GM21381 (cell line): Measurements from ENCODE around the gene ADAMTS6.
"Not testable (repeated sequence)": the region's sequence is repeated elsewhere in the genome, so short reads cannot be mapped to it uniquely, and the experiment has no call there.

ENCODE experiments used
- ATAC-seq: cut with Tn5 transposase; IDR thresholded peaks from one replicate; pipeline ENCODE4 v1.9.1; 2021; ENCODE audit warnings: mild to moderate bottlenecking, moderate library complexity; ENCODE audit not compliant: unreplicated experiment

ADAMTS6 gene

GRCh38 chr5:65199993-65200675, 281.6 kb downstream of the ADAMTS6 start:
- no peak for ATAC-seq

DNA sequence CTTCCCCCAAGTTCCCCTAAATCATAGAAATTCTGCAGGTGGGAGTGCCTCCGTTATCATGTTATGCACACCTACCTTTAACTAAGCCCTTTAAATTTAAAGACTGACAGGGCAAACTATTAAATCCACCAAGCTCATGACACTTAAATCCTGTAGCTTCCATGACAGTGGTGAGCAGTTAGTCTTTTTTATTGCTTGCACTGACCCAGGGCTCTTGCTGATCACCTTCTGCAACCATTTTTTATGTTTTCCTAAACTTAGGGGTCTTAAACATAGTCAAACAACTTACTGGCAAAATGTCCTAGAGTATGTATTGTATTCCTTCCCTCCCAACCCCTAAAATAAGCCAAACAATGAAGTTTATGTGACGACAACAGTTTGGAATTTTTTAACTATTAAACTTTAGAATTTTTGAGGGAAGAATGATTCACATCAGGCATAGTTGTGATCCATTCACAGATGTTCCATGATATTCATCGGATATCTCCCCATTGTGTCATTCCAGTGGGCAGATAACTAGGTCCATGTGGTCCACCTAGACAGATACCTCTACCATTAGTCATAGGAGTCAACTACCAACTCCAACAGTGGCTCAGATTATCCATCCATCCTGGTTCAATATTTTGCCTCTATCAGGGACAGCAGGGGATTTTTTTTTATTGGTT, 283.1 kb downstream of the ADAMTS6 start:
- ATAC-seq = no peak

DNA sequence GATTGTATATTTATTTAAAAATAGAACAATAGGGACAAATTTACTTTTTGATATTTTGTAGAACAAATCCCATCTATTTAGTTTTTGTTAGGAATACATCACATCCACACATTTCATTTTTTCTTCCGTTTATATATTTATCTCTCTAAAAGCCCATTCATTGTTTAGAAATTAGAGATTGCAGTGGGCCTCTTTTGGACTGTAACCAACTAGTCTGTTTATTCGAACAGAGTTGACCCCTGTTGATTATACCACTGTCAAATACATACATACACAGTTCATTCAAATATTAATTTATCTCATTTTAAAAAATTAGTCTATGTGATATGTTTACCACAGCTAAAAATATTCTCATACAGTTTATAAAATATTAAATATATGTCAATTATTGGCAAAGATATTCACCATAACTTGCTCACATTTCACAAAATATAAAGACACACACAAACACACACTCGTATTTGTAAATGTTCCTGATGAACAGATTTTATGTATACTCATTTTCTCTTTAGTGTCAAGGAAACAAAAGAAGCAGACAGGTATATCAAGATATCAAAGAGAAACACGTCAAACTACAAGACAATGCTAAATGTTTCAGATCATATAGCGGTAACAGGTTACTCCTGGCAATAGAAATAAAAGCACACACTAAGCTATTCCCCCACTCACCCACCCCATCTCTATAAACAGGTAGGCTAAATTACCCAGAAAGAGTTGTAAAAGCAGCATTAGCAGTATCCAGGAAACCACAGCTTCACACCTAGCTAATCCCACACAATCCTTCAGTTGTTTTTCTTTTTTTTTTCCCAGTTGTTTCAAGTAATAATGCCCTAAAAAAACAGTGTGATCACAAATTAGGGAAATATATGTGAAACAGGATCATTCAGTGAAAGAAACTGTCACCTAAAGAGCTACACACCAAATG, 283.9 kb downstream of the ADAMTS6 start:
- no peak for ATAC-seq

GRCh38 chr5:65194871-65195270, 286.8 kb downstream of the ADAMTS6 start:
- ATAC-seq = no peak

DNA sequence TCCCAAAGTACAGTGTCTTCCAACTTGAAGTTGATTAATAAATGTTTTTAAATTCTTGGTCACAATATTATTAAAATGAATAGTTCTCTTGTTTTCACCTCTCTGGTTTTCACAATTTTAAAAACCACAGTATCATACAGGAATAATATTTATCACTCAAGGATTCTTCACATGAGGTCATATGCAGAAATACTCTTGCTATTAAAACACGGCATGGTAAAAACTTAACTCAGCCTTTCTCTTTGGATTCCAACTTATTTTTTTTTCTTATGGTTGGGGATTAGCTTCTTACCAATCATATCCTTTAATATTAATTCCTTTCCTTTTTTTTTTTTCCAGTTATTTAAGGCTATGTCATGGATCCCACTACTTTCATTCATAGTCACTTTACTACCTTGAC, 289.4 kb downstream of the ADAMTS6 start:
- ATAC-seq = no peak

DNA sequence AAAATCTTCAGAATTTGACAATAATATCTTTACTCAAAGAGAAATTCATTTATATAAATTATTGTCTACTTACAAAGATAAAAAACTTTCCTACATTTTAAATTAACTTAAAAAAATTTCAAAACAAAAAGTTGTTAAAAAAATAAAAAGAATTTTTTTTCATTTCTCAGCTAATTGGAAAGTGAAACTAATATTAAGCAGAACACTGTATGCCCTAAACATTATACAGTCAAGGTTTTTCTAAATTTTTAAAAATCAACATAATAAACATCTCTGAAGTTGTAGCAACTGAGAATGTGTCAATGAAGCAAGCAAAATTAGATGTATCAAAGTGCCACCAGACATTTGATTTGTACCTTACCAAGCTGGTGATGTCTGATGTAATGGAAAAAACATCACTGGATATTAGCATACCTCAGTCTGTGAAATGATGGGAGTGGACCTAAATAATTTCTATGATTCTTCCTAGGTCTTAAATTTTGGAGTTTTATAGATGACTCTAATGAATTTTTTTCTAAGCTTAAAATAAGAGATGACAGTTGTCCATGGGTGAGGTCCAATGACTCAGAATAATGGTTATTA, 290.1 kb downstream of the ADAMTS6 start:
- ATAC-seq = no peak

DNA sequence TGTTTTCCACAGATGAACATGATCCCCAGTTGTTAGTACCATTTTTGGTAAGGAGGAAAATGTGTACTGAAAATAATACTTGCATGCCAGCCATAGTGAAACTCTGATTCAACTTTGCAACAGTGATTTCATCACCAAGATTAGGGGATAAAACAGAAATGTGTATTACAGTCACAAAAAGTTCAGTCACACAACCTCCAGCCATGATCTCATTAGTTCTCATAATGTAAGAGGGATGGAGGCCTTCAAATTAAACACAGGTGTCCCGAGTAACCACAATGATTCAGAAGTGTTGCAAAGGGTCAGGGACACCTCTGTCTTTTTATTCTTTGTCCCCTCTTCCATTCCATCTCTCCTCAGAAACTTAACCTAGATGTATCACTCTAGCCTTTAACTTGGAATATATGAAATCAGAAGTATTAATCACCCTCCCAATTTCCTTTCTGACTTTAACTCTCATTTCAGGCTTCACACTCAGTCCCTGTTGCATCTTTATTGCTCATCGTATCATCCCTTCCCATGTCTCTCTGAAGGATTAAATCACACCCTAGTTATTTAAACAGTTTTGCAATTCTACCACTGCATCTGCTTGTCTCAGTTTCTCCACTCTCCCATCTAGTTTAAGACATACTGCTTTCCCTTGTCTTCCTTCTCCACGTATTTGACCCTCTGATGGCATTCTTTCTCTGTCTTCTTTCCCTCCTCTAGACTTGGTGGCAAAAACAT, 291.2 kb downstream of the ADAMTS6 start:
- peak; percentile 60 for ATAC-seq

- no peak for ATAC-seq
Observed at GRCh38 chr5:65186646-65187227, 295.0 kb downstream of the ADAMTS6 start.

- ATAC-seq = no peak
Observed at GRCh38 chr5:65185468-65185867, 296.3 kb downstream of the ADAMTS6 start.

DNA sequence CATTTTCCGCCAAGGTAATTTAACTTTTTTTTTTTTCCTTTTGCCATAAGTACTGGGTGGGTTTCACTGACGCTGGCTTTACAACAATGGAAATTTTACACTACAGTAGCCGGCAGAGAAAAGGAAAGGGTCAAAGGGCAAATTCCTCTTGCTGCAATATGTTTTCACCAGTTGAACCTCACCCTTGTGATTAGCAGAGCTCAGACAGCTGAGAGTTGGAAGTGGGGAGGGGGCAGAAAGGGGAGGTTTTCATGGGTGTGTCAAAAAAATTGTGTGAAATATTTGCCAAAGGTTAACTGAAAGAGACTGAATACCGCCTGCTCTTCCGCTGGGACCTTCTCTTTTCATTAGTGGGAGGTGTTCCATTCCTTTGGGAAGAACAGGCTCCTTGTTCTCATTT, 296.9 kb downstream of the ADAMTS6 start:
- no peak for ATAC-seq

DNA sequence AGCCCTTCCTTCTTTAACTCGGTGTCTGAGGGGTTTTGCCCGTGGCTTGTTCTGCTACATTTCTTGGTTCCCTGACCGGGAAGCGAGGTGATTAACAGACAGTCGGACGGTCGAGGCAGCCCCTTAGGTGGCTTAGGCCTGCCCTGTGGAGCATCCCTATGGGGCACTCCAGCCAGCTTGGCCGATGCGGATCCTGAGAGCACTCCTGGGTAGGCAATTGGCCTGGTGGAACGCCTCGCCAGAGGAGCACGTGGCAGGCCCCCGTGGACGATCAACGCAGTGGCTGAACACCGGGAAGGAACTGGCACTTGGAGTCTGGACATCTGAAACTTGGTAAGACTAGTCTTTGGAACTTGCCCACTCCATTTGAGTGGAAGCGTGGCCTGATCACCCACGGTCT, 307.5 kb downstream of the ADAMTS6 start:
- ATAC-seq = not testable (repeated sequence)

GRCh38 chr5:65173130-65173525, 308.6 kb downstream of the ADAMTS6 start:
- no peak for ATAC-seq

- ATAC-seq = peak; percentile 100
Observed at GRCh38 chr5:65172486-65173129, 309.1 kb downstream of the ADAMTS6 start.

GRCh38 chr5:65171645-65172044, 310.1 kb downstream of the ADAMTS6 start:
- ATAC-seq = no peak

GRCh38 chr5:65163698-65164097, 318.0 kb downstream of the ADAMTS6 start:
- ATAC-seq = no peak

DNA sequence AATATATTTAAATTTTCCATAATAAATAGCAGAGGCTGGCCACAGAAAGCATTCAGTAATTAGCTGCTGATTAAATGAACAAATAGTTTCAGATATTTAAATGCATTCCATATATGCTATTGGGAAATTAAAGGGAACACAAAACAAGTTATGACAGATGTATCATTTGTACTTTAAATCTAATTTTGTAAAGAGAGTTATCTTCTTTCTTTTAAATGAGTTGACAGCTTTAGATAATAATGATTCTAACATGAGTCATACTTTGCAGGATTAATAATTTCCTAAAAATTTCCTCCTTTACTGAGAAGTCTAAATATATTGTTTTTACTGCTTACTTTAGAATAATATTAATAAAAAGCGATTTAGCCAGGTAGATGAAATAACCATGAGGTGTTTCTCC, 320.1 kb downstream of the ADAMTS6 start:
- no peak for ATAC-seq

GRCh38 chr5:65157906-65158603, 323.7 kb downstream of the ADAMTS6 start:
- no peak for ATAC-seq

- ATAC-seq = no peak
Observed at GRCh38 chr5:65156933-65157332, 324.8 kb downstream of the ADAMTS6 start.

DNA sequence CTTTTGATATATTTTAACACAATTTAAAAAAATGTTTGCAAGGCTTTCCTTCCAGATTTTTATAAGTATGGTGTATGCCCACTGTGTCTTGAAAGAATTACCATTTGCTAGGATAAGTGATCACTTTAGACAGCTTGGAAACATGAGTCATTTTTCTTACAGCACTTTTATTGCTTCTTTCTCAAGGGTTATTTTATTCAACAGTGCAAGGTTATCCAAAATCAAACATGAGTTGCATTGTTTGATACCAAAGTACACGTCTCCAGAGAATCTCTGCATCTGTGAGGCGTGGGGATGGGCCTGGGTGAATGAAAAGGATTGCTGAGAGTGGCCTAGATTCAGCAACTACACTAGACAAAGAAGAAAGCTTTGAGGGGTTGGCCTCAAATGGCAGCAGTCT, 329.6 kb downstream of the ADAMTS6 start:
- ATAC-seq = no peak
